RKO (cell line): ENCODE results near the gene PROSER2.
"Not testable (repeated sequence)": the region's sequence is repeated elsewhere in the genome, so short reads cannot be mapped to it uniquely, and the experiment has no call there.

ENCODE experiments used
- DNase-seq: peaks from one replicate; pipeline ENCODE4 v3.0.0-alpha.2; 2016; ENCODE audit warnings: low spot score

Gene PROSER2

DNA sequence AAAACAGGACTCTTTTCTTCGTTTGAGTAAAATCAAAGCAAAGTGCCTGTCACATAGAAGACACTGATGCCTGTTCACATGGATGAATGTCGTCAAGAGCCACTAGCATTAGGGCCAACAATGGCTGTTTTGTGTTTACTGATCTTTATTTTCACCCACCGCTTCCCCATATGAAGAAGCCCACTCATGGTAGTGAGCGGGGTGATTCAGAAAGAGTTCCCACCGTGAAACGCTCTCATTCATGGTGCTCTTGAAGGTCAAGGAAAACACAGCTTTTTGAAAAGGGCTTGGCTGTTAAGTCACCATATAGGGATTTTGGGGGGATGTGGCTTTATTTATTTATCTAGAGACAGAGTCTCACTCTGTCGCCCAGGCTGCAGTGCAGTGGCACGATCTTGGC lies 12.5 kb downstream of the PROSER2 start:
- DNase-seq = no peak

DNA sequence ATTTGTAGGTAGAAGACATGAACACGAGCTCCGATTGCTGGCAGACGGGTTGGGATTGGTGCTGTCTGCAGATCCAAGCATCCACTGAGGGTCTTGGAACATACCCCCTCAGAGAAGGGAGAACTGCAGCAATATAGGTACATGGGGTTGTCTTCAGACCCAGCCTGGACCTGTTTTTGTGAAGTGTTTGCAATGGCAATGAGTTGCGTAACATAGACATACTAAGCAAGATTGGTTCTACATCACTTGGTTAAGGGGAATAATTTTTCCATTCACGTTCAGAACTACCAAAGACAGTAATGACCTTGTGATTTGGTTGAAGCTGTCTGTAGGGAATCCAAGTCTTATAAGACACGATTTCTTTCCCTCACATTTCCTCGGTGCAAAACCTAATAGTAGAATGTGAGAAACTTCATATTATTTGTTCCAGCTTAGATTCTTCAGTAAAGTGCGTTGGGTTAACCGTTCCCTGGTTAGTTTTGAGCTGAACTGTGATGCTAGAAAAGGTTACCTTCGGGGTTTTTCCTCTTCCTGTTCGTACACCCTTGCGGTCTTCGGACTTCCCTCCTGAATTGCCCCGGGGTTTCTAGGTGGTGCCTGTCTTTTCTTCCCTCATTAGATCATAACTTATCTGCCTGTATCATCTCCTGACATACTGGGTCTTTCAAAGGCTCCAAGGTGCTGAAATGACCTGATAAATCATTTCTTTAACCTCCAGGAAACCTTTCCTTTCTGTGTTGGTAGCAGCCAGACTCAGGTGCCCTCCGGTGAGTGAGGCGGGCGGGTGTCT lies 14.4 kb downstream of the PROSER2 start:
- no peak for DNase-seq

DNA sequence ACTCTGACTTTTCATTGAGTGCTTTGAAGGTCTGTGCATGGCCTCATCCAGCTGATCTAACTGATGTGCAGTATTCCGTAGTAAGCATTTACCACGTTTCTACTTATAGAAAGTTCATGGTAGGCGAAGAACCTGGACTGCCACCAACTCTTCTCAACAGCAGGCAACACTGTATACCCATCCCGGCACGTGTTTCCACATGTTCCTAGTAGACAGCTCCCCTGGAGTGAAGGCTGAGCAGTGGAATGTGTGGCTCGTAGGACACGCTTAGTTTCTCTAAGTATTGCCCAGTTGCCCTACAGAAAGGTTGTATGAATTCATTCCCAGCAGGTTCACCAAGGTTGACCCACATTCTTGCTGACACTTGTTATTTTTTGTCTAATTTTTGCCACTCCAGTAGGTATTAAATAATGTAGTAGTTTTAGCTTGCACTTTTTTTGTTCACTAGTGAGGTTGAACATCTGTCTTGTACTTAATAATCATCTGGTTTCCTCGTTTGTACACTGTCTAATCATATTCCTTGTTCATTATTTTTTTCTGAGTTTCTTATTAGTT lies 15.2 kb downstream of the PROSER2 start:
- DNase-seq = no peak

DNA sequence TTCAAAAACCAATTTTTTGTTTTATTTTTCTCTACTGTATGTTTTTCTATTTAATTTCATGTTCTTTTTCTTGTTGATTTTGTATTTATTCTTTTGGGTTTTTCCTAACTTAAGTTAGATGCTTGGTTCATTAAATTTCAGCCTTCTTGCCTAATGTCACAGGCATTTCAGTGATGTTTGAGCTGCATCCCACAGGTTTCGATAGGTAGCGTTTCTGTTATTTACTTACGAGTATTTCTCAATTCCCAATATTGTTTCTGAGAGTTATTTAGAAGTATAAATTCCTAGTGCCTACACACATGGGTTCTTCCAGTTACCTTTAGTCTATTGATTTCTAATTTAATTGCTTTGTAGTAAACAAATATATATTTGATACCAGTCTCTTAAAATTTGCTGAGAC lies 18.2 kb downstream of the PROSER2 start:
- no peak for DNase-seq

DNA sequence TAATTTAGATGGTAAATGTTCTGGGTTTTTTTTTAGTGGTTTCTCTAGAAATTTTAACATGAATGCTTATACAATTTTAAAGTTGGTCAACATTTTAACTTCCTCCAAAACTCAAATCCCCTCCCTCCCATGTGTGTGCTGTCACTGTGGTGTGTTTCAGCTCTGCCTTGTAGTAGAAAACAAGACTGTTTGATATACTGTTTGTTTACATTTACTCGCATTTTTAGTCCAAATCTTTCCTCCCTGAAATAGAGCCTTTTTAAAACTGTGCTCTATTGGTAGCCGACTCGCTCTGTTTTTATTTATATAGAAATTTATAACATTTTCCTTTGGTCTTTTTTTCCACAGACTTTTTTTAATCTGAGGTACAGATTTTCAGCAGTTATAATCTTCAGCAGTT lies 19.3 kb downstream of the PROSER2 start:
- DNase-seq = no peak

DNA sequence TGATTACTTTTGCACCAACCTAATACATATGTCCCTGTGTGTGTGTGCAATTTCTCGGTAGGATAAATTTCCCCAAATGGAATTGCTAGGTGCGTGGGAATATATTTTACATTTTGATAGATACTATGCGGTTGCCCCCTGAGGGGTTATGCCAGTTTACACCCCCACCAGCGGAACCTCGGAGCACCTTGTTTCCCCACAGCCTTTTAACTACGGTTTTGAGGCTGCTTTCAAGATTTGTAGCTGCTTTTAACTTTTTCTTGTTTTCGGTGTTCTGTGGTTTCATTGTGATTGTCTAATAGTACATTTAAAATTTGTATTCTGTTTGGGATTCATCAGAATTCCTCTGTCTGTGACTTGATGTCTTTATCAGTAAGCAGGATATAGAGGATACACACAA lies 22.0 kb downstream of the PROSER2 start:
- DNase-seq = no peak

DNA sequence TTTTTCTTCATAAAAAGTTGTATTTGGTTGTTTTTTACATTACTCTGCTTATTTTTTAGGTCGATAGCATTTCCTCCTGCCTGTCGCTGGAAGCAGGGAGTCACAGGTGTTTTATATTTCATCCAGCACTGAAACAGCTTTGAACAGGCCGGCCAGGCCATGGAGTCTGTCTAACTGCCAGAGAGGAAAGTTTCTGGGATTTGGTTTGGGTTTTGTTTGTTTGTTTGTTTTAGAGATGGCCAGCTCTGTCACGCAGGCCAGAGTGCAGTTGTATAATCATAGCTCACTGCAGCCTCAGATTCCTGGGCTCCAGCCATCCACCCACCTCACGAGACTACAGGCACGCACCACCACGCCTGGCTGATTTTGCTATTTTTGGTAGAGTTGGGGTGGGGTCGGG lies 23.4 kb downstream of the PROSER2 start:
- DNase-seq = no peak

DNA sequence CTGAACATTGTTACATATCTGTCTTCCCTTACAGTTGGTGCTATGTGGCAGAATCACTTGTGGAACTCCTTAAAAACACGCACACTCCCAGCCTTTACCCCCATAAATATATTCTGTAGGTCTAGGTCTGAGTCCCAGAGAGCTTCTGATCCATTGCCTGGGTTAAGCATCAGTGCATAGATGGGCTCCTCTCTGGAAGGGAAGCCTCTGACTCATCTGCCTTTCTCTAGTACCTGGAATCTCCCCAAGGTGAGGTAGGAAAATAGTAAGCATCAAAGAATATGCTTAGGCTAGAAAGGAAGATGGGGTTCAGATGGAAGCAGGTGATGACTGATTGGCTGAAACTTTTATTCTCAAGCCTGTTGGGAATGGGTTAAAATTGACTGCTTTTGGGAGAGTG lies 26.1 kb downstream of the PROSER2 start:
- no peak for DNase-seq

DNA sequence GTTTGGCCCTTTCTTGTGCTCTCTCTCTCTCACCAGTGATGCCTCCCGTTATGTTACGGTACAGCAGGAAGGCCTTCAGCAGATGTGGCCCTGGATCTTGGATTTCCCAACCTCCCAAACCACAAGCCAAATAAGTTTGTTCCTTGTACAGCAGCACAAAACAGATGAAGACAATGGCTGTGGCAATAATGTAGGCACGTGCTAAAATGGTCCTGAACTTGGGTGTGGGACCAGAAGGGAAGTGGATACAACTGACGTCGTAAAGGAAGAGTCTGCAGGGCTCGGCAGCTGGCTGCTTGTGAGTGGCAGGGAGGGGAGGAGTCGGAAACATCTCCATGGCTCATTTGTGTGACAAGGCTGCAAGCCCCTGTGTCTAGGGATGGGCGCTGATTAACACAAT lies 26.8 kb downstream of the PROSER2 start:
- DNase-seq = no peak

DNA sequence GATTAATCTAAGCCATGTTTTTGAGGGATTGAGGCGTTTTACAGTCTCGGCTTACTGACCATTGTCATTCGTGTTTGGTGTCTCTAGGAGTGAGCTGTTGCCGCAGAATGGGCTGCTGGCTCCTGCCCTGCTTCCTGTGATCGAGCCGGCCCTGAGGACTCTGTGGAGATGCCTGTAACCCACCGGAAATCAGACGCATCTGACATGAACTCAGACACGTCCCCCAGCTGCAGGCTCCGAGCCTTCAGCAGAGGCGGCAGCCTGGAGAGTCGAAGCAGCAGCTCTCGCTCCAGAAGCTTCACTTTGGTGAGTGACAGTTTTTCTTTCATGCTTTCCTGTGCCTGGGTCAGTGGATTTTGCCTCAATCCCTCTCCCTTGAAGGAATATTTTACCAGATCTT lies 28.8 kb downstream of the PROSER2 start:
- DNase-seq = no peak

DNA sequence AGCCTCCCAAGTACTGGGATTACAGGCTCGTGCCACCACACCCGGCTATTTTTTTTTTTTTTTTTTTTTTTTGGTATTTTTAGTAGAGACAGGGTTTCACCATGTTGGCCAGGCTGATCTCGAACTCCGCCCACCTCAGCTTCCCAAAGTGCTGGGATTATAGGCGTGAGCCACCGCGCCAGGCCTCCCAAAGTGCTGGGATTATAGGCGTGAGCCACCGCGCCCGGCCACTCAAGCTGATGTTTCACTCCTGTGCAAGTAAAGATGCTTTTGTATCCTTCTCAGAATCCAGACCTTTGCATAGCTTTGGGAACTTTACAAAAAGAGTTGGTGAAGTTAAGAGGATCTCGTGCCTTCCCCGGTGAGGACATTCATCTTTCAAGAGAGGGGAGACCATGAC lies 29.5 kb downstream of the PROSER2 start:
- not testable (repeated sequence) for DNase-seq

DNA sequence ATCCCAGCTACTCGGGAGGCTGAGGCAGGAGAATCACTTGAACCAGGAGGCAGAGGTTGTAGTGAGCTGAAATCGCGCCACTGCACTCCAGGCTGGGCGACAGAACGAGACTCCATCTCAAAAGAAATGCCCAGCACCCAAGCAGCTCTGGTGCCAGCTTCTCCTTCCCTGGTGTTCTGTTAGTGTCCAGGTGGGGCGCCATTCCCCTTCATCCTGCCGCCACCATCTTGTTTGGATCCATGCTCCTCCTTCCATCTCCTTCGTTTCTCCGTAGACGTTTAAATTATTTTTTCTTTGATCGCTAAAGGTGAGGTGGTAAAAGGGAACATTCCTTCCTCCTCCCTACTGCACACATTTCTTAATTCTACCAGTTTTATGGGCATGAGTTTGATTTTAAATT lies 30.3 kb downstream of the PROSER2 start:
- DNase-seq = no peak

DNA sequence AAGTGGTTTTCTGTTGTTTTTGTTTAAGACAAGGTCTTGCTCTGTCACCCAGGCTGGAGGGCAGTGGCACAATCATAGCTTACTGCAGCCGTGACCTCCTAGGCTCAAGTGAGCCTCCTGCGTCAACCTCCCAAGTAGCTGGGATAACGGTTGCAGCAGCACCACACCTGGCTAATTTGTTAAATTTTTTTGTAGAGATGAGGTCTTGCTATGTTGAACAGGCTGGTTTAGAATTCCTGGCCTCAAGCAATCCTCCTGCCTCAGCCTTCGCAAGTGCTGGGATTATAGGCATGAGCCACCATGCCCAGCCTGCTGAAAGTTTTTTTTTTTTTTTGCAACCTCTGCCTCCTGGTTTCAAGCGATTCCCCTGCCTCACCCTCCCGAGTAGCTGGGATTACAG lies 31.1 kb downstream of the PROSER2 start:
- no peak for DNase-seq

DNA sequence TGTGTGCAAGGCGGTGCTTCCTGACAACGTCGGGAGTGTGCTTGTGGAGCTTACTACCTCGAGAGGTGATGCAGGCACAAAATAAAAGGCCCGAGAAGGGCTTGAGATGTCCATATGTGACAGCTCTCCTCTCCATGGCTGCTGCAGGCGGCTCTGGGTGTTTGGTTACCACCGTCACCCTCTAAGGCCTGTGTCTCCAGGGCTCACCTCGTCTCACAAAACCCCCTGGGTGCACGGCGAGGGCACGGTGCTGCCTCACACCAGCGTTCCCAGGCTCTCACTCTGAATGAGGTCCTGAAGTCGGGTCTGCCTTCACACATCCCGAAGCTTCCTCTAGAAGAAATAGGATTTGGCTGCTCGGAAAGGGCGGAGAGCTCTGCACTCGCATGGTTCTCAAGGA lies 32.9 kb downstream of the PROSER2 start:
- no peak for DNase-seq

DNA sequence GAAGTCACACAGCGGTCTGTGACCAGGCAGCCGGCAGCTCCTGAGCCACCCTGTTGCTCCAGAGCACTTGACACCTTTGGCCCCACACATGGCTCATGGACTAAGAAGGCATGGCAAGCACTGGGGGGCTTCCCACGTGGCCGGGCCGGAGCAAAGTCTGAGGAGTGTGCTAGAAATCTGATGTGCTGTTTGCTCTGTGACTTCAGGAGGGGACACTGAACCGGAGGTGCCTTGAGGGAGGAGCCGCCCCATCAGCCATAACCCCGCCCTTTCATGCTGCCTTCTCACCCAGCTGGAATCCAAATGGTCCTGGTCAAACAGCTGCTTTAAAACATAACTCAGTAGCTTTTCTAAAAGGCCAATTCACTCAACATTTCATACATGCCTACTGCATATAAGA lies 33.5 kb downstream of the PROSER2 start:
- DNase-seq = no peak

DNA sequence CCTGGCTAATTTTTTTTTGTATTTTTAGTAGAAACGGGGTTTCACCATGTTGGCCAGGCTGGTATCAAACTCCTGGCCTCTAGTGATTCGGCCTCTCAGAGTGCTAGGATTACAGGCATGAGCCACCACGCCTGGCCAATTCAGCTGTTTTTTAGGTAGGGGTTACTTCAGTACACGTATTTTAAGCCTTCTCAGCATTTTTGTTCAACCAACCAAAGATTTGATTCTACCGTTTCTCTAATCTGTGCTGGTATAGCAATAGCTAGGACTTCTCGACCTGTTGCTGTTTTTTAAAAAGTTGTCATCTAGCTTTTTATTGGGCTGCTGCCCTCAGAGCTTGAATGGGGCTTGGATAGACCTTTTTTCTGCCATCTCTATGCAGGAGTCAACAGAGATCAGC lies 34.9 kb downstream of the PROSER2 start:
- no peak for DNase-seq

DNA sequence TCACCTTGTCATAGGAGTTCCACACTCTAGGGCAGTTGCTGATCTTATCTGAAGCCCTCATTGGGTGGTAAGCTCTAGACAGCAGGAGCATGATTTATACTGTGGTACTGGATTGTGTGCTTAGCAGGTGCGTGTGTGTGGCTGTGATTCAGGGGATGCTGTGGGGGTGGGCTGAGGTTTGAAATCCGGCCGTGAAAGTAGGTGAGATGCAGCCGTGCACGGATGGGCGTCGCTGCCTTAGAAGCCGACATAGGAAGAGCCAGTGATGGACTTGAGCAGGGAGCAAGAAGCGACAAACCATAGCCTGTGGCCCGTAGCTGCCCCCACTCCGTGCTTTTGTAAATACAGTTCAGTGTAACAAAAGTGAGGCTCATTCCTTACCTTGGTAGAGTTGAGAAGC lies 38.2 kb downstream of the PROSER2 start:
- DNase-seq = no peak

DNA sequence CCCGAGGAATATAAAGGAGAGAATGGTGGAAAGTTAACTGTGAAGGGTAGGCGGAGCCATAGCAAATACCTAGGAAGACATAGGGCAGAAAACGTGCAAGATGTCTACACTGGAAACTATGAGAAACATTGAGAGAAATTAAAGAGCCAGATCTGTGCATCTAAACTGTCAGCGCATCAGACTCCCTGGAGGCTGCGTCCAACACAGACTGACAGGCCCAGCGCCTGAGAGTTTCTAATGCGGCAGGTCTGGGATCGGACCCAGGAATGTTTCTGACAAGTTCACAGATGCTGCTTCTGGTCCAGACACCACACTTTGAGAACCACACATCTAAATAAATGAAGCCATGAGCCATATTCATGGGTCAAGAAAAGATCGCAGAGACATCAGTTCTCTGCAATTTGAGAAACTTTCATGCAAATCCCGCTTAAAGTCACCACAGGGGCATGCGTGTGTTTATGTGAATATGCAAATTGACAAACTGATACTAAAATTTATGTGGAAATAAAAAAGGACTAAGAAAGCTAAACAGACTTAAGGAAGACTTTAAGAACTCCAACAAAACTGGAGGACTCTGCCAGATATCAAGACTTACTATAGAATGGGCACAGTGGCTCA lies 38.8 kb downstream of the PROSER2 start:
- no peak for DNase-seq

DNA sequence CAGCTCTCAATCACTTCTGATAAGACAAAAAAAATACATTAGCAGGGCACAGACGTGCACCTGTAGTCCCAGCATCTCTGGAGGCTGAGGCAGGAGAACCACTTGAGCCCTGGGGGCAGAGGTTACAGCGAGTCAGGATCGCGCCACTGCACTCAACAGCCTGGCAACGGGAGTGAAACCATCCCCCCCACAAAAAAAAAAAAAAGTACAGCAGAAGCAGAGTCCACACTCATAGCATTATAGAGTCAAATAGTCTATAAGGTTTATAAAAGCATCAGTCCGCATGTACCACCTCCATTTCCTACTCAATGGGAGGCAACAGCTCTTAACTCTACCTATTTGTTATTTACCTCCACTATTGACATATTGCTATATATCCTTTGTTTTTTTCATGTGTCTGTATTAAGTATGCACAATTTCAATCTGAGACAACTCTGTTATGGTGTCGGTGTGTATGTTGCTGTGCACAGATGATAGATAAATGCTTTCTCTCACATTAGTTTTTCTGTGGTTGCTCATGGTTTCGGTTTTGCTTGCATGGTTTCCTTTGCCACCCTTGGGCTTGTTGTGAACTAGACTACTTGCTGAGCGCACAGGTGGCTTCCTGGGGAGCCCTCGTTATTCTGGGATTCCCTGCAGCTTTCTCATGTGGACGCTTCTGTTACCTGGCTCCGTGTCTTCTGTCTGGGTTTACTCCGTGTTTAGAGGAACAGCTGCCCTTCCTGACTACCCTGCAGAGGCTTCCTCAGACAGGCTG lies 40.4 kb downstream of the PROSER2 start:
- DNase-seq = no peak

DNA sequence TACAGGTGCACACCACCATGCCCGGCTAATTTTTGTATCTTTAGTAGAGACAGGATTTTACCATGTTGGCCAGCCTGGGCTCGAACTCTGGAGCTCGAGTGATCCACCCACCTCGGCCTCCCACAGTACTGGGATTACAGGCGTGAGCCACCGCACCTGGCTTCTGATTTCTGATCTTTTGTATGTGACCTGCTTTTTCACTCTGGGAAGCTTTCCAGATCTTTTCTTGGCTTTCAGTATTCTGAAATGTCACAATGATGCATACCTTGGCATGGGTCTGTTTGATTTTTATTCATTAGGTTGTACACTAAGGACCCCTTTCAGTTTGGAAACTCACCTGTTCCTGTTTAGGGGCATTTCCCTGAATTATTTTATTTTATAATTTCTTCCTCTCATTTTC lies 41.6 kb downstream of the PROSER2 start:
- DNase-seq = no peak

DNA sequence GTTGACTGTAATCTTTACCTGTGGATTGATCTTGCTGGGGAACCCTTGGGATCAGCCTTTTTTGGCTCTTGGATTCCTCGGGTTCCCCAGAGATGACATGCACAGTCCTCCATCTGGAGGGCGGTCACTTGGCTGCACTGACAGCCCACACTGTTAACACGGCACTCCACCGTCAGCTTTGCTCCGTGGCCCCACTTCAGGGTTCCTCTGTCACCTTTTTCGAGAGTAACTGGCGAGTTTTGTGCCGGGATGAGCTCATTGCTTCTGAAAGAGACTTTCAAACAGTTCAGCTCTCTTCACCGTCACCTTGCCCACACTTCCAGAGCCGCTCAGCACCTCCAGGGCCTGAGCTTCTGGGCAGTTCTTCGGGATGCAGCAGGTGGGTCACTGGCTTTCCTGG lies 42.4 kb downstream of the PROSER2 start:
- no peak for DNase-seq

DNA sequence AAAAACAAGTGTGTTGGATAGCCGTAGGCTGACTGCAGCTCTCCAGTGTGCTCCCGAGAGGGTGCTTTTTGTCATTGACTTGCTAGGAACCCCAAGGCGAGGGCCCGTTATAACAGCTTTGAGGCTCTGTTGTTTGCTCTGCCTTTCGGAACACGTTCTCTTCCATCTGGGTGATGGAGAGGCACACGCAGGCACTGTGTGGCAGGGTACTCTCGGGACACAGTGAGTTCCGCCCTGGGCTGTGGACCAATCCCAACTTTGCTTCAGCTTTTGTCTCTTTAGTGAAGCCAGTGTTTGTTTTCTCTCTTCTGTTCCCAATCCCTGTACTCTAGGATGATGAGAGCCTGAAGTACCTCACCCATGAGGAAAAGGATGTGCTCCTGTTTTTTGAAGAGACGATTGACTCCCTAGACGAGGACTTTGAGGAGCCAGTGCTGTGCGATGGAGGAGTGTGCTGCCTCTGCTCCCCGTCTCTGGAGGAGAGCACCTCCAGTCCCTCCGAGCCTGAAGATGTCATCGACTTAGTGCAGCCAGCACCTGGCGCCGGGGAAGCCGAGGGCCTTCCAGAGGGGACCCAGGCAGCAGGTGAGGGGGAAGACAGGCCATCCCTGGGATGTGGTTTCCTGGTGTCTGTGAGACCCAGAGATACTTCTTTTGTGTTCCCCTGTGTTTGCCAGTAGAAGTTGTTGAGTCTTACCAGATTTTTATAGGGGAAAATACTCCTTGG lies 43.2 kb downstream of the PROSER2 start:
- no peak for DNase-seq
